Mesodermal cell (in vitro differentiated cells): ENCODE data around the gene HTR3E.
"Not testable (repeated sequence)": the region's sequence is repeated elsewhere in the genome, so short reads cannot be mapped to it uniquely, and the experiment has no call there.

ENCODE experiments used
- H3K27ac ChIP-seq: 2 replicates; pipeline ENCODE4 v1.7.0; 2013; ENCODE audit warnings: mild to moderate bottlenecking, low read depth, low read length, moderate library complexity; ENCODE audit not compliant: severe bottlenecking
- H3K36me3 ChIP-seq: 2 replicates; pipeline ENCODE4 v1.7.1; 2013; ENCODE audit warnings: mild to moderate bottlenecking, low read length, moderate library complexity; ENCODE audit not compliant: control insufficient read depth, insufficient read depth
- H3K4me1 ChIP-seq: one replicate; pipeline ENCODE4 v1.7.1; 2013; ENCODE audit warnings: mild to moderate bottlenecking, low read length; ENCODE audit not compliant: insufficient read depth, control insufficient read depth, poor library complexity, severe bottlenecking
- H3K4me3 ChIP-seq: 2 replicates; pipeline ENCODE4 v1.7.0; 2013; ENCODE audit warnings: low read length, control low read depth, mild to moderate bottlenecking; ENCODE audit not compliant: insufficient read depth, poor library complexity, severe bottlenecking; ENCODE audit errors: extremely low read depth
- H3K9me3 ChIP-seq: 2 replicates; pipeline ENCODE4 v1.7.1; 2013; ENCODE audit warnings: mild to moderate bottlenecking, low read length, moderate library complexity; ENCODE audit not compliant: control insufficient read depth
- WGBS, 2 experiments: methylation state at CpG; one replicate each; pipeline ENCODE4 v1.1.5; 2013; ENCODE audit warnings: missing lambda C conversion rate in 2 of 2; ENCODE audit not compliant: insufficient coverage in 2 of 2; 5-methylcytosine and 5-hydroxymethylcytosine counted together

The HTR3E gene

DNA sequence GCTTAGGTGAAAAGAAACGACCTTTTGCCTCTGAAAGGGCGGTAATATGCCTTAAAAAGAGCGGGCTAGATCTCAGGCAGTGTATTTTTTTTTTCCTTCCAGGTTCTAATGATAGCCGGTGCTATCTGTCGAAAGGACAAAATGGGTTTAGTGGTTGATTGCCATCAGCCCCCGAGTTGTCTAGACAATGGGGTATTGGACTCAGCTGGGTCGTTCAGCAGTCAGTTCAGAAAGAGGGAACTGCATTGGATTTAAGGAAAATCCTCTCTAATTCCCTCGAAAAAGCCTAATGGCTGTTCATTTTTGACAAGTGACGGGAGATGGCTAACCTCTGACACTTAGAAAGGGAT is 39.0 kb downstream of the HTR3E start:
- Histone ChIP-seq H3K4me3 (peak overlapping the region; percentile 85), H3K9me3 (no peaks in the 10 kb centered on the region), H3K27ac (peak overlapping the region; percentile 78), H3K36me3 (peaks cover 32% of the 10 kb centered on the region), H3K4me1 (peaks cover 3% of the 10 kb centered on the region)
- WGBS, 2 experiments, result 0 to 12% methylated on average over 4 to 9 of the region's 9 CpGs

DNA sequence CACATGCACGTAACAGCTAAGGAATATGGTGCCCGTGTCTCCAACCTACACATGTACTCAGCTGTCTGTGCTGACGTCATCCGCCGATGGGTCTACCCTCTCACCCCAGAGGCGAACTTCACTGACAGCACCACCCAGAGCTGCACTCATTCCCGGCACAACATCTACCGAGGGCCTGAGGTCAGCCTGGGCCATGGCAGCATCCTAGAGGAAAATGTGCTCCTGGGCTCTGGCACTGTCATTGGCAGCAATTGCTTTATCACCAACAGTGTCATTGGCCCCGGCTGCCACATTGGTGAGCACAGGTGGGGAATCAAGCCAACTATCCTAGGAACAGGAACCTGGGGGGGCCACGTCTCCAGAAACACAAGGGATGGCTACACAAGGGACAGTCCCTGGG is 43.6 kb downstream of the HTR3E start:
- Histone ChIP-seq H3K4me3 (no peak overlapping the region), H3K4me1 (no peaks in the 10 kb centered on the region), H3K27ac (no peak overlapping the region), H3K36me3 (peaks cover 77% of the 10 kb centered on the region), H3K9me3 (no peaks in the 10 kb centered on the region)
- WGBS, 2 experiments, result 95 to 98% methylated on average over 10 of the region's 10 CpGs

DNA sequence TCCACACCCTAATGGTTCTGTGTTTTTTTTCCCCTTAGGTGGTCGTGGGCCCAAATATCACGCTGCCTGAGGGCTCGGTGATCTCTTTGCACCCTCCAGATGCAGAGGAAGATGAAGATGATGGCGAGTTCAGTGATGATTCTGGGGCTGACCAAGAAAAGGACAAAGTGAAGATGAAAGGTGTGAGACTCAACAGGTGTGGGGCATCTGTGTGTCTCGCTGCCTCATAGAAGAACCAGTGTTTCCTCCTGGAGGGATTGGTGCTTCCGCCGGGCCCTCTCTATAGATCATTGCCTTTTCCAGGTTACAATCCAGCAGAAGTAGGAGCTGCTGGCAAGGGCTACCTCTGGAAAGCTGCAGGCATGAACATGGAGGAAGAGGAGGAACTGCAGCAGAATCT is 45.3 kb downstream of the HTR3E start:
- Histone ChIP-seq H3K36me3 (peaks cover 91% of the 10 kb centered on the region), H3K4me1 (no peaks in the 10 kb centered on the region), H3K9me3 (no peaks in the 10 kb centered on the region), H3K27ac (no peak overlapping the region), H3K4me3 (no peak overlapping the region)
- 100% methylated on average over 3 of the region's 7 CpGs for WGBS, 2 experiments

DNA sequence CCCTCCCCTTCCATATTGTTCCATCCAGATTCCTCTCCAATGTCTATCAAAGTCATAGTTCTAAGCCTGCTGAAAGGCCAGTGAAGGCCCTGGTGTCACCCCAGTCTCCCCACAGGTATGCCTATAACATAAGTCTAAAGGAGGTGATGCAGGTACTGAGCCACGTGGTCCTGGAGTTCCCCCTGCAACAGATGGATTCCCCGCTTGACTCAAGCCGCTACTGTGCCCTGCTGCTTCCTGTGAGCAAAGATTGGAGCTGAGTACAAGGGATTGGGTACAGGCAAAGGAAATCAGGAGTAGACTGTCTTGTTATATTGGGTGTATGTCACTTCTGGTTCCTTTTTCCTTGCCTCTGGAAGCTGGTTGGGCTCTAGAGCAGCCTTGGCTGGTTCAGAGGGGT is 46.5 kb downstream of the HTR3E start:
- Histone ChIP-seq H3K27ac (no peak overlapping the region), H3K9me3 (no peaks in the 10 kb centered on the region), H3K4me3 (no peak overlapping the region), H3K4me1 (no peaks in the 10 kb centered on the region), H3K36me3 (peaks cover 80% of the 10 kb centered on the region)
- 94 to 96% methylated on average over 3 of the region's 3 CpGs for WGBS, 2 experiments

DNA sequence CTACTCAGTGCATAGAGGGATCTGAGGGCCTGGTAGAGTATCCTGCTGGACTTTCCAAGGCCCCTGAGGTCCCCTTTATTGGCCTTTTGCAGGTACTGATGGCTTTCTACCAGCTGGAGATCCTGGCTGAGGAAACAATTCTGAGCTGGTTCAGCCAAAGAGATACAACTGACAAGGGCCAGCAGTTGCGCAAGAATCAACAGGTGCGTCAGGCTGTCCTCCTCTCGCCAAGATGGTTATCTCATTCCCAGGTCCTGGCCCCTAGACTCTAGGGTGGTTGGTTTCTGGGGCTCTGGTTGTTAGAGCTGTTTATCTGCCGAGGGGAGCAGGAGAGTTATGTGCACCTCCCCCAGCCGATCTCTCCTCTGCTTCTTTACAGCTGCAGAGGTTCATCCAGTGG is 47.6 kb downstream of the HTR3E start:
- H3K36me3 ChIP-seq, result peaks cover 75% of the 10 kb centered on the region
- WGBS, 2 experiments, result 96% methylated on average over 4 to 5 of the region's 5 CpGs
- no peak overlapping the region for H3K27ac ChIP-seq
- H3K4me1 ChIP-seq, result no peaks in the 10 kb centered on the region
- no peaks in the 10 kb centered on the region for H3K9me3 ChIP-seq
- H3K4me3 ChIP-seq, result no peak overlapping the region

DNA sequence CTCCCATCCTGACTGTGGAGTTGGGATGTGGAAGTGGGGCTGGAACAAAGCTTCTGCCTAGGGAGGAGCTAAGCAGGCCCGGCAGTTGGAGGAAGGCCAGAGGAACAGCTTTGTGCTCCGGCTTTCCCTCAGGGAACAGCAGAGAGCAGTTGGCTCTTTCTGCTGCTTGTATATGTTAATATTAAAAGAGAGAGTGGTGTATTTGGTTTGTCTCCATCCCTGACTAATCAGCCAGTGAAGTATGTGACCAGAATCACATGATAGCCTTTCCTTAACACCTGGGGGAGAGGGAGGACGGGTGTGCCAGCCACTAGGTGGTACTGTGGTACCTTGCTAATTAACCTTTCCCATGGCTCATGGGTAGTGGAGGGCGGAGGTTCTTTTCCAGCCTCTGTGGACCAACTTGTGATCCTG is 48.3 kb downstream of the HTR3E start:
- no peak overlapping the region for H3K4me3 ChIP-seq
- 93 to 97% methylated on average over 2 to 3 of the region's 4 CpGs for WGBS, 2 experiments
- no peaks in the 10 kb centered on the region for H3K4me1 ChIP-seq
- peaks cover 69% of the 10 kb centered on the region for H3K36me3 ChIP-seq
- H3K9me3 ChIP-seq, result no peaks in the 10 kb centered on the region
- no peak overlapping the region for H3K27ac ChIP-seq

DNA sequence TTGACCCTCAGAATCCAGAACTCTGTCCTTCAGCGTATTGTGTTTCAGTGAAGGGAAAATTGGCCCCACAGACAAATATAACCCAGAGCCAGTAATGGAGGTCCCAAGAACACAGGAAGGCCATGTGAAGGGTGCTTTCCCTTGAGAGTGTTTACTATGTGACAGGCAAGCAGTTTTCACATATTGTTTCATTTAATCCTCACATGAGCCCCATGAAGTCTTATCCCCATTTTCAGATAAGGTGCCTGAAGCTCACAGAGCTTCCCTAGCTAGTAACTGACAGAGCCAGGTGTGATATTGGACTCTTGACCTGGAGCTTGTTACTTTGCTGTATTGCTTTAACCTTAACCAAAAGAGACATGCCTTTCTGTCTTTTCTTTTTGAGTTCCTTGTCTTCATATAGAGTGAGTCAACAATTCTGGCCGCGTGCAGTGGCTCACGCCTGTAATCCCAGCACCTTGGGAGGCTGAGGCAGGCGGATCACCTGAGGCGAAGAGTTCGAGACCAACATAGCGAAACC is 48.9 kb downstream of the HTR3E start:
- Histone ChIP-seq H3K4me1 (no peaks in the 10 kb centered on the region), H3K36me3 (peaks cover 62% of the 10 kb centered on the region), H3K4me3 (no peak overlapping the region), H3K27ac (no peak overlapping the region), H3K9me3 (no peaks in the 10 kb centered on the region)
- 81 to 96% methylated on average over 4 of the region's 8 CpGs for WGBS, 2 experiments

DNA sequence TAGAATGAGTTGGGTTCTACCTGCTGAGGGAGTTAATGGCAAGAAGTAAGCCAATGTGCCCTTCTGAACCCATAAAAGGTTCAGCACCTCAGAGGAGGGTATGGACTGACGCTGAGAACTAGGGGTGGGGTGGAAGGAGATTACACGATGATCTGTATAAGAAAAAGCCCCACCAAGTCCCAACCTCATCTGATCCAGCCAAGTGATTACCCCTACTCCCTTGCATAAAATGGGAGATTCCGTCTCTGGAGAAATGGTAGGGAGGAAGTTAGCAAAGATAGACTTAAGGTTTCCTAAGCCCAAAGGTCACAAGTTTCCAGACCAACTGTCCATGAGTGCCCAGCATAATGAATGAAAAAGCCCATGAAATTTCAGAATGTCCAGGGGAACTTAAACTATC is 51.2 kb downstream of the HTR3E start:
- no peak overlapping the region for H3K4me3 ChIP-seq
- H3K27ac ChIP-seq, result no peak overlapping the region
- H3K9me3 ChIP-seq, result no peaks in the 10 kb centered on the region
- peaks cover 39% of the 10 kb centered on the region for H3K36me3 ChIP-seq
- no peaks in the 10 kb centered on the region for H3K4me1 ChIP-seq
- no CpG with 5 or more reads among the region's 3 CpGs for WGBS, 2 experiments

DNA sequence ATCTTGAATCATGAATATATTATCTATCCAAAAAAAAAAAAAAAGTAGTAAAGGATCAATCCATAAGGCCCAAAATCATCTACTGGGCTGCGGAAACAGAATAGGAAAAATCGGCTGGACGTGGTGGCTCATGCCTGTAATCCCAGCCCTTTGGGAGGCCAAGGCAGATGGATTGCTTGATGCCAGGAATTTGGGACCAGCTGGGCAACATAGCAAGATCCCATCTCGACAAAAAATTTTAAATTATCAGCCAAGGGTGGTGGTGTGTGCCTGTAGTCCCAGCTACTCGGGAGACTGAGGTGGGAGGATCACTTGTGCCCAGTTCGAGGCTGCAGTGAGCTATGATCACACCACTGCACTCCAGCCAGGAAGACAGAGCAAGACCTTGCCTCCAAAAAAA is 52.3 kb downstream of the HTR3E start:
- Histone ChIP-seq H3K4me3 (no peak overlapping the region), H3K36me3 (peaks cover 28% of the 10 kb centered on the region), H3K9me3 (no peaks in the 10 kb centered on the region), H3K27ac (no peak overlapping the region), H3K4me1 (no peaks in the 10 kb centered on the region)
- 81 to 93% methylated on average over 4 to 5 of the region's 6 CpGs for WGBS, 2 experiments

DNA sequence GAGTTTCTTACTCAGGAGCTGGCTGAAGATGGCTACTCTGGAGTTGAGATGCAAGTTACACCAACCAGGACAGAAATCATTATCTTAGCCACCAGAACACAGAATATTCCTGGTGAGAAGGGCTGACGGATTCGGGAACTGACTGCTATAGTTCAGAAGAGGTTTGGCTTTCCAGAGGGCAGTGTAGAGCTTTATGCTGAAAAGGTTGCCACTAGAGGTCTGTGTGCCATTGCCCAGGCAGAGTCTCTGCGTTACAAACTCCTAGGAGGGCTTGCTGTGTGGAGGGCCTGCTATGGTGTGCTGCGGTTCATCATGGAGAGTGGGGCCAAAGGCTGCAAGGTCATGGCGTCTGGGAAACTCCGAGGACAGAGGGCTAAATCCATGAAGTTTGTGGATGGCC is 52.9 kb downstream of the HTR3E start:
- WGBS, 2 experiments, result 79 to 91% methylated on average over 6 of the region's 6 CpGs

DNA sequence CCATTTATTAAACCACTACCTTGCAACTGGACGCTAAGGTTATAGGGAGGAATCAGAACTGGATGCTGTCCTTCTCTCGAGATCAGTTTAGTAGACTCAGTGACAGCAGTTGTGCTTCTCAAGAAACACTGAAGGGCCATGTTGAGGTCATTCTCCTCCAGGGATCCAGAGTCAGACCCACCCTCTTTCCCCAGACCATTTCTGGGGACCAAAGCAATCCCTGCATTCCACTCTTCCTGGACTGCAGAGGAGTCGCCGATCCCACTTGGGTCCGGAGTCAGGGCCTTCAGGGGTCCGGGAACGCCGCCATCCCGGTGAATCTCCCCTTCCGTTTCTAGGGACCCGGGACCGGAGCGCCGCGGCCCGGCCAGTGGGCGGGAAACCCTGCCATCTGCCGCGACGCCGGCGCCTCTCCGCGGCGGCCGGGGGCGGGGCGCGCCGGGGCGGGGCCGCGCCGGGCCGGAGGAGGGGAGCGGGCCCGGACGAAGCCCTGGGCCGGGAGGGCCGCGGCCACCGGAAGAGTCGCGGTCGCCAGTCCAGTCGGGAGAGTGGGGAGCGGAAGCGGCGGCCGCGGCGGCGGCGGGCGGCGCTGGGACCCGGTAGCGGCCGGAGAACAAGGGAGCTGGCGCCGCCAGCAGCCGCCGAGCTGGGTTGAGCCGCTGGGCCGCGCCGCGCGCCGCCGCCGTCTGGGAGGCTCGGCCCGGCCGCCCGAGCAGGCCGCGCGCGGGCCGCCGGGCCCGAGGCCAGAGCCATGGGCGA is 58.2 kb downstream of the HTR3E start, which contains the start of gene DVL3:
Gene DVL3, plus strand, starts transcription at position 493 of the 759 bp plus-strand sequence. Its CDS starts 259 bp downstream, at position 752.
- 1 to 2% methylated on average over 50 to 63 of the region's 84 CpGs for WGBS, 2 experiments
- Histone ChIP-seq H3K36me3 (peaks cover 21% of the 10 kb centered on the region), H3K4me3 (peak within 1 kb of the TSS; percentile 71), H3K9me3 (no peaks in the 10 kb centered on the region), H3K4me1 (peaks cover 16% of the 10 kb centered on the region), H3K27ac (peak within 1 kb of the TSS; percentile 89)

More for the DNA sequence above, 52.9 kb downstream of the HTR3E start:
- not testable (repeated sequence) for H3K4me3 ChIP-seq, H3K9me3 ChIP-seq, H3K4me1 ChIP-seq, H3K27ac ChIP-seq
- peaks cover 22% of the 10 kb centered on the region for H3K36me3 ChIP-seq
